GM12878 (cell line): ENCODE measurements around the gene TNNT1. TPM values are rescaled to one million over a fixed set of nuclear protein-coding genes. Genes with fewer than 3 reads are reported as not detected.

Experiments
- BMI1 ChIP-seq: fragments of 450-650 bp; IDR thresholded peaks from 2 replicates; pipeline ENCODE4 v1.6.1; 2016; ENCODE audit warnings: mild to moderate bottlenecking, moderate library complexity, borderline replicate concordance
- CBFB ChIP-seq: IDR thresholded peaks from 2 replicates; pipeline ENCODE4 v1.6.1; 2016; ENCODE audit warnings: antibody characterized with exemption, low read depth
- CHD1 ChIP-seq: IDR thresholded peaks from 2 replicates; pipeline ENCODE4 v1.6.1; 2012; ENCODE audit warnings: low read depth, low read length, improper control_type of control experiment
- ESRRA ChIP-seq: IDR thresholded peaks from 2 replicates; pipeline ENCODE4 v1.6.1; 2012; ENCODE audit warnings: mild to moderate bottlenecking, low read length, improper control_type of control experiment
- FOS ChIP-seq: IDR thresholded peaks from 3 replicates; pipeline ENCODE4 v1.6.1; 2011; ENCODE audit warnings: borderline replicate concordance; ENCODE audit not compliant: insufficient read length; ENCODE audit errors: extremely low read depth
- GABPA ChIP-seq: IDR thresholded peaks from 2 replicates; pipeline ENCODE4 v1.6.1; 2014; ENCODE audit warnings: antibody characterized with exemption, low read depth, mild to moderate bottlenecking, inconsistent platforms
- JUND ChIP-seq: IDR thresholded peaks from 2 replicates; pipeline ENCODE4 v1.6.1; 2012; ENCODE audit warnings: low read depth, mild to moderate bottlenecking, low read length, improper control_type of control experiment, moderate library complexity
- NFYB ChIP-seq: IDR thresholded peaks from 2 replicates; pipeline ENCODE4 v1.6.1; 2011; ENCODE audit warnings: low read depth, mild to moderate bottlenecking, low read length, improper control_type of control experiment, moderate library complexity; ENCODE audit not compliant: insufficient read depth
- POLR2AphosphoS5 ChIP-seq: IDR thresholded peaks from 2 replicates; pipeline ENCODE4 v1.6.1; 2011; ENCODE audit warnings: mild to moderate bottlenecking, low read length, inconsistent platforms
- SMARCA5 ChIP-seq: fragments of 450-650 bp; IDR thresholded peaks from 2 replicates; pipeline ENCODE4 v1.6.1; 2017; ENCODE audit warnings: mild to moderate bottlenecking
- YY1 ChIP-seq: IDR thresholded peaks from 2 replicates; pipeline ENCODE4 v1.6.1; 2011; ENCODE audit warnings: low read depth, mild to moderate bottlenecking, low read length
- ZSCAN29 ChIP-seq: fragments of 450-650 bp; IDR thresholded peaks from 2 replicates; pipeline ENCODE4 v1.6.1; 2017; ENCODE audit warnings: mild to moderate bottlenecking, moderate library complexity
- polyA plus RNA-seq, 11 experiments: library from polyadenylated mRNA; depleted of rRNA in 4 of 11; unstranded in 6 of 11; stranded (reverse) in 5 of 11; fragments of >200 nt; fragmentation: Nextera tagmentation in 4 of 11; fragmentation: Illumina TruSeq in 1 of 11; extraction: Ambion mirVana in 4 of 11; extraction: Trizol in 1 of 11; gene quantifications; 1 replicate in 1 of 11; 2 replicates in 10 of 11; pipeline versions ENCODE4 v1.2.1 to v1.2.3, GENCODE V29; 2011 to 2016; ENCODE audit warnings: inconsistent platforms in 2 of 11, missing spikeins in 2 of 11, low read depth in 1 of 11
- total RNA-seq, 4 experiments: library from RNA; depleted of rRNA in 3 of 4; stranded (reverse); fragments of >200 nt in 3 of 4; fragmentation: Illumina TruSeq in 1 of 4; extraction: Trizol in 1 of 4; gene quantifications; 2 replicates each; pipeline versions ENCODE4 v1.2.1 to v1.2.3, GENCODE V29; 2013 to 2021
- TF ChIP-seq, protein P1 (sequence below): fragments of 150-350 bp; IDR thresholded peaks from 2 replicates; pipeline ENCODE4 v1.6.1; 2016; ENCODE audit warnings: low read depth, low read length

The TNNT1 gene
- total and polyA plus RNA-seq, 10 of the 15 experiments (the other 5 are each of a cell fraction or from before 2014, with no cell fraction given), result 0.26 to 0.62 (median 0.37) TPM; not detected in 7

GRCh38 chr19:55146705-55147273, 2.2 kb downstream of the TNNT1 start (continued):
- TF ChIP-seq, protein P1, sequence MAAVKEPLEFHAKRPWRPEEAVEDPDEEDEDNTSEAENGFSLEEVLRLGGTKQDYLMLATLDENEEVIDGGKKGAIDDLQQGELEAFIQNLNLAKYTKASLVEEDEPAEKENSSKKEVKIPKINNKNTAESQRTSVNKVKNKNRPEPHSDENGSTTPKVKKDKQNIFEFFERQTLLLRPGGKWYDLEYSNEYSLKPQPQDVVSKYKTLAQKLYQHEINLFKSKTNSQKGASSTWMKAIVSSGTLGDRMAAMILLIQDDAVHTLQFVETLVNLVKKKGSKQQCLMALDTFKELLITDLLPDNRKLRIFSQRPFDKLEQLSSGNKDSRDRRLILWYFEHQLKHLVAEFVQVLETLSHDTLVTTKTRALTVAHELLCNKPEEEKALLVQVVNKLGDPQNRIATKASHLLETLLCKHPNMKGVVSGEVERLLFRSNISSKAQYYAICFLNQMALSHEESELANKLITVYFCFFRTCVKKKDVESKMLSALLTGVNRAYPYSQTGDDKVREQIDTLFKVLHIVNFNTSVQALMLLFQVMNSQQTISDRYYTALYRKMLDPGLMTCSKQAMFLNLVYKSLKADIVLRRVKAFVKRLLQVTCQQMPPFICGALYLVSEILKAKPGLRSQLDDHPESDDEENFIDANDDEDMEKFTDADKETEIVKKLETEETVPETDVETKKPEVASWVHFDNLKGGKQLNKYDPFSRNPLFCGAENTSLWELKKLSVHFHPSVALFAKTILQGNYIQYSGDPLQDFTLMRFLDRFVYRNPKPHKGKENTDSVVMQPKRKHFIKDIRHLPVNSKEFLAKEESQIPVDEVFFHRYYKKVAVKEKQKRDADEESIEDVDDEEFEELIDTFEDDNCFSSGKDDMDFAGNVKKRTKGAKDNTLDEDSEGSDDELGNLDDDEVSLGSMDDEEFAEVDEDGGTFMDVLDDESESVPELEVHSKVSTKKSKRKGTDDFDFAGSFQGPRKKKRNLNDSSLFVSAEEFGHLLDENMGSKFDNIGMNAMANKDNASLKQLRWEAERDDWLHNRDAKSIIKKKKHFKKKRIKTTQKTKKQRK, result no peak
- TF ChIP-seq SMARCA5 (no peak), NFYB (no peak), ZSCAN29 (no peak), ESRRA (no peak), CBFB (no peak), JUND (no peak), YY1 (no peak), GABPA (no peak), CHD1 (no peak), FOS (no peak), BMI1 (no peak), POLR2AphosphoS5 (no peak)
